Hepatocyte (in vitro differentiated cells): Measurements from ENCODE around the gene MAP3K20. TPM values are rescaled to one million over a fixed set of nuclear protein-coding genes. Genes with fewer than 3 reads are reported as not detected.

ENCODE experiments used
- DNase-seq: peaks from one replicate; pipeline ENCODE4 v3.0.0-alpha.2; 2016; ENCODE audit warnings: low spot score
- H2AFZ ChIP-seq: fragments of 200-600 bp; sonication (generic); 2 replicates; pipeline ENCODE4 v1.6.0; 2016; ENCODE audit warnings: antibody characterized with exemption, mild to moderate bottlenecking
- H3K27ac ChIP-seq: fragments of 200-600 bp; sonication (generic); 2 replicates; pipeline ENCODE4 v1.5.1; 2016; ENCODE audit warnings: mild to moderate bottlenecking
- H3K27me3 ChIP-seq: fragments of 200-600 bp; sonication (generic); 2 replicates; pipeline ENCODE4 v1.6.1; 2016
- H3K36me3 ChIP-seq: fragments of 200-600 bp; sonication (generic); replicated peaks from 2 replicates; pipeline ENCODE4 v1.5.1; 2016; ENCODE audit warnings: low read depth; ENCODE audit not compliant: insufficient read depth
- H3K4me1 ChIP-seq: fragments of 200-600 bp; sonication (generic); 2 replicates; pipeline ENCODE4 v1.5.1; 2016; ENCODE audit warnings: mild to moderate bottlenecking, moderate library complexity; ENCODE audit not compliant: insufficient read depth
- H3K4me2 ChIP-seq: fragments of 200-600 bp; sonication (generic); 2 replicates; pipeline ENCODE4 v1.6.0; 2016
- H3K4me3 ChIP-seq: fragments of 200-600 bp; sonication (generic); 2 replicates; pipeline ENCODE4 v1.5.1; 2016; ENCODE audit warnings: mild to moderate bottlenecking
- H3K79me2 ChIP-seq: fragments of 200-600 bp; sonication (generic); 2 replicates; pipeline ENCODE4 v1.6.0; 2017; ENCODE audit warnings: mild to moderate bottlenecking
- H3K9me2 ChIP-seq: fragments of 200-600 bp; sonication (generic); replicated peaks from 2 replicates; pipeline ENCODE4 v1.6.0; 2017; ENCODE audit warnings: mild to moderate bottlenecking; ENCODE audit not compliant: insufficient read depth
- H3K9me3 ChIP-seq: fragments of 200-600 bp; sonication (generic); 2 replicates; pipeline ENCODE4 v1.5.1; 2016; ENCODE audit warnings: low read depth, mild to moderate bottlenecking
- H4K20me1 ChIP-seq: fragments of 200-600 bp; sonication (generic); 2 replicates; pipeline ENCODE4 v1.6.0; 2016; ENCODE audit warnings: mild to moderate bottlenecking; ENCODE audit not compliant: insufficient read depth, poor library complexity, severe bottlenecking
- CTCF ChIP-seq: fragments of 200-600 bp; sonication (generic); IDR thresholded peaks from 2 replicates; pipeline ENCODE4 v1.5.1; 2016; ENCODE audit warnings: antibody characterized with exemption, mild to moderate bottlenecking; ENCODE audit not compliant: poor library complexity
- EZH2 ChIP-seq: fragments of 200-600 bp; sonication (generic); IDR thresholded peaks from 2 replicates; pipeline ENCODE4 v1.6.1; 2016; ENCODE audit warnings: antibody characterized with exemption, mild to moderate bottlenecking, borderline replicate concordance
- EZH2phosphoT487 ChIP-seq: fragments of 200-600 bp; sonication (generic); IDR thresholded peaks from one replicate; pipeline ENCODE4 v1.6.1; 2018; ENCODE audit warnings: antibody characterized with exemption, mild to moderate bottlenecking, low read depth, moderate library complexity; ENCODE audit not compliant: unreplicated experiment, severe bottlenecking
- WGBS: methylation state at CpG from one replicate; pipeline ENCODE4 v1.1.6; 2016; ENCODE audit warnings: low lambda C conversion rate; ENCODE audit errors: missing lambda C conversion rate; 5-methylcytosine and 5-hydroxymethylcytosine counted together
- polyA plus RNA-seq: library from polyadenylated mRNA; unstranded; fragments of >200 nt; fragmentation: Nextera tagmentation; extraction: Ambion mirVana; gene quantifications from 2 replicates; pipeline ENCODE4 v1.2.1, GENCODE V29; 2016
- total RNA-seq: library from RNA; depleted of rRNA; stranded (reverse); fragments of >200 nt; gene quantifications from 2 replicates; pipeline ENCODE4 v1.2.3, GENCODE V29; 2014

Gene MAP3K20
- total and polyA plus RNA-seq, 2 experiments from 2014 or later, result 16.5 to 23.3 TPM

GRCh38 chr2:173247156-173247555, 171.5 kb downstream of the MAP3K20 start:
- no peak overlapping the region for H3K4me2 ChIP-seq
- H3K79me2 ChIP-seq, result no peaks in the 10 kb centered on the region
- no peak for DNase-seq
- no peaks in the 10 kb centered on the region for H4K20me1 ChIP-seq
- H3K27me3 ChIP-seq, result no peaks in the 10 kb centered on the region
- no peaks in the 10 kb centered on the region for H3K36me3 ChIP-seq
- TF ChIP-seq EZH2 (no peak), EZH2phosphoT487 (no peak), CTCF (no peak)
- H3K4me3 ChIP-seq, result no peak overlapping the region
- no peaks in the 10 kb centered on the region for H3K9me3 ChIP-seq
- no peaks in the 10 kb centered on the region for H3K9me2 ChIP-seq
- WGBS, result 97% methylated on average over 2 of the region's 2 CpGs
- no peaks in the 10 kb centered on the region for H3K4me1 ChIP-seq
- no peak overlapping the region for H2AFZ ChIP-seq
- H3K27ac ChIP-seq, result no peak overlapping the region

GRCh38 chr2:173248381-173248780, 172.7 kb downstream of the MAP3K20 start:
- no peak overlapping the region for H3K4me3 ChIP-seq
- H4K20me1 ChIP-seq, result no peaks in the 10 kb centered on the region
- no peaks in the 10 kb centered on the region for H3K27me3 ChIP-seq
- H3K27ac ChIP-seq, result no peak overlapping the region
- no peaks in the 10 kb centered on the region for H3K36me3 ChIP-seq
- no peaks in the 10 kb centered on the region for H3K79me2 ChIP-seq
- no peak for DNase-seq
- 87% methylated on average over 2 of the region's 2 CpGs for WGBS
- no peaks in the 10 kb centered on the region for H3K9me3 ChIP-seq
- TF ChIP-seq EZH2phosphoT487 (no peak), CTCF (no peak), EZH2 (no peak)
- no peaks in the 10 kb centered on the region for H3K9me2 ChIP-seq
- H3K4me1 ChIP-seq, result no peaks in the 10 kb centered on the region
- no peak overlapping the region for H2AFZ ChIP-seq
- H3K4me2 ChIP-seq, result no peak overlapping the region

GRCh38 chr2:173249661-173250641, 174.3 kb downstream of the MAP3K20 start:
- no peak for DNase-seq
- Histone ChIP-seq H3K4me2 (no peak overlapping the region), H3K4me1 (no peaks in the 10 kb centered on the region), H4K20me1 (no peaks in the 10 kb centered on the region), H3K27ac (no peak overlapping the region), H3K9me2 (no peaks in the 10 kb centered on the region), H3K36me3 (no peaks in the 10 kb centered on the region), H3K9me3 (no peaks in the 10 kb centered on the region), H3K27me3 (no peaks in the 10 kb centered on the region), H3K4me3 (no peak overlapping the region), H2AFZ (no peak overlapping the region), H3K79me2 (no peaks in the 10 kb centered on the region)
- TF ChIP-seq EZH2phosphoT487 (no peak), EZH2 (no peak), CTCF (no peak)
- WGBS, result 83% methylated on average over 8 of the region's 8 CpGs
